22Rv1 (cell line): ENCODE results near the gene LILRB4.
"Not testable (repeated sequence)": the region's sequence is repeated elsewhere in the genome, so short reads cannot be mapped to it uniquely, and the experiment has no call there.

Experiments used
- H3K27ac ChIP-seq: fragments of 450-650 bp; 2 replicates; pipeline ENCODE4 v1.5.1; 2017
- ZFX ChIP-seq: fragments of 450-650 bp; IDR thresholded peaks from 2 replicates; pipeline ENCODE4 v1.6.1; 2017; ENCODE audit warnings: antibody characterized with exemption, borderline replicate concordance
- TF ChIP-seq, protein P1 (sequence below): fragments of 450-650 bp; IDR thresholded peaks from 2 replicates; pipeline ENCODE4 v1.5.1; 2017; ENCODE audit warnings: mild to moderate bottlenecking

LILRB4 gene

DNA sequence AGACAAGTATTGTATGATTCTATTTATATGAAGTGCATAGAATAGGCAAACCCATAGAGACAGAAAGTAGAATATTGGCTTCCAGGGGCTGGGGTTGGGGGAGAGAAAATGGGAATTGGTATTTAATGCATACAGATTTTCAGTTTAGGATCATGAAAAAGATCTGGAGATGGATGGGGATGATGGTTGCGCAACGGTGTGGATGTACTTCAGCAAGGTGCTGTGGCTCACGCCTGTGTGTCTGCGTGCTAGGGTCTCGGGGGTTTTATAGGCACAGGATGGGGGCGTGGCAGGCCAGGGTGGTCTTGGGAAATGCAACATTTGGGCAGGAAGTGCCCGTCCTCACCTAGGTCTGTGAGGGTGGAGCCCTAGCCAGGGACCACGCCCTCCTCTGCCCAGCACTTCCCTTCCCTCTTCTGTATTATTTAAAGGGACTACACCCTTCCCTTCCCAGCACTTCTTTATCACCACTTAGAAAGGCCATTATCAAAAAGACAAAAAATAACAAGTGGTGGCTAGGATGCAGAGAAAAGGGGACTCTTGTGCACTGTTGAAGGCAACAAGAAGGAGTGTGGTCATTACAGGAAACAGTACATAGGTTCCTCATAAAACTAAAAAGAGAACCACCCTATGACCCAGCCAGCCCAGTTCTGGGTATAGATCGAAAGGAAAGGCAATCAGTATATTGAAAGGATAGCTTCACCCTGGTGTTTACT lies 29.0 kb downstream of the LILRB4 start:
- no peak overlapping the region for H3K27ac ChIP-seq
- TF ChIP-seq, protein P1, sequence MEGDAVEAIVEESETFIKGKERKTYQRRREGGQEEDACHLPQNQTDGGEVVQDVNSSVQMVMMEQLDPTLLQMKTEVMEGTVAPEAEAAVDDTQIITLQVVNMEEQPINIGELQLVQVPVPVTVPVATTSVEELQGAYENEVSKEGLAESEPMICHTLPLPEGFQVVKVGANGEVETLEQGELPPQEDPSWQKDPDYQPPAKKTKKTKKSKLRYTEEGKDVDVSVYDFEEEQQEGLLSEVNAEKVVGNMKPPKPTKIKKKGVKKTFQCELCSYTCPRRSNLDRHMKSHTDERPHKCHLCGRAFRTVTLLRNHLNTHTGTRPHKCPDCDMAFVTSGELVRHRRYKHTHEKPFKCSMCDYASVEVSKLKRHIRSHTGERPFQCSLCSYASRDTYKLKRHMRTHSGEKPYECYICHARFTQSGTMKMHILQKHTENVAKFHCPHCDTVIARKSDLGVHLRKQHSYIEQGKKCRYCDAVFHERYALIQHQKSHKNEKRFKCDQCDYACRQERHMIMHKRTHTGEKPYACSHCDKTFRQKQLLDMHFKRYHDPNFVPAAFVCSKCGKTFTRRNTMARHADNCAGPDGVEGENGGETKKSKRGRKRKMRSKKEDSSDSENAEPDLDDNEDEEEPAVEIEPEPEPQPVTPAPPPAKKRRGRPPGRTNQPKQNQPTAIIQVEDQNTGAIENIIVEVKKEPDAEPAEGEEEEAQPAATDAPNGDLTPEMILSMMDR = no peak
- no peak for TF ChIP-seq ZFX

DNA sequence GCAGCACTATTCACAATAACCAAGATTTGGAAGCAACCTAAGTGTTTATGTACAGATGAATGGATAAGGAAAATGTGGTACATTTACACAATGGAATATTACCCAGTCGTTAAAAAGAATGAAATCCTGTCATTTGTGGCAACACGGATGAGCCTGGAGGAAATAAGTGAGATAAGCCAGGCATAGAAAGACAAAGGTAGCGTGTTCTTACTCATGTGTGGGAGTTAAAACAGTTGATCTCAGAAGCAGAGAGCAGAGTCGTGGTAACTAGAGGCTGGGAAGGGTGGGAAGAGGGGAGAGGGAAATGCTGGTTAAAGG lies 29.5 kb downstream of the LILRB4 start:
- TF ChIP-seq, protein P1 = no peak
- no peak for TF ChIP-seq ZFX

DNA sequence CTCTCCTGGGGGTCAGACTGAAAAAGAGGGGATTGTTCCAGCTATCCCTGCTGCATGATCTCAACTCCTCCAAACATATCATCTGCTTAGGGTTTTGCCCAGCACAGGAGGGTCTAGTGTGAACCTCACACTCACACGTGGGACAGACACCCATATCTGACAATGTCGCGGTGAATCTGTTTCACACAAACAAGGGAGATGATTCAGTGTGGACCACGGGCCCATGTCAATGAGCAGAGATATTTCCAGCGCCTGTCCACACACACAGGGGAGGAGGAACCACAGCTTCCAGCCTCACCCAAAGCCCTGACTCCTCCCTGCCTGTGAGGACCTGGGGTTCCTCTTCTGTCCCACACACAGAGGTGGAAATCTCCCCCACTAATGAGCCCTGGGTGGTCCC lies 31.9 kb downstream of the LILRB4 start:
- no peak overlapping the region for H3K27ac ChIP-seq
- TF ChIP-seq ZFX = no peak
- TF ChIP-seq, protein P1 = no peak

More for the DNA sequence above, 29.5 kb downstream of the LILRB4 start:
- no peak overlapping the region for H3K27ac ChIP-seq

DNA sequence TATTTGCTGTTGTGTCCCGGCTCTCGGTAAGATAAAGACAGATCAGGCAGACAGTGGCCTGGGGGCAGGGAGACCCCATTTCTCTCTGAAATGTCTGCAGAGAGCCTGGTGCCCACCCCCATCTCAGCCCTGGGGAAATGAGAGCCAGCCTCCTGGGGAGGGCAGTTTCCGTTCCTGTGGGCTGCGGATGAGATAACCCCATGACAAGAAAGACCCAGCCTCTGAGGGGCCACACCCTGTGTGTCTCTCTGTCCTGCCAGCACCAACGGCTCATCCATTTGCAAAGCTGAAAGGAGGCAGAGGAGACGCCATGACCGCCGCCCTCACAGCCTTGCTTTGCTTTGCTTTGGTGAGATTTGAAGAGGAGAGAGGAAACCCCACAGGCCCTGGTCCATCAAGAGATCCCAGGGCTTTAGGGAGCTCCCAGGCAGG lies 33.3 kb downstream of the LILRB4 start:
- TF ChIP-seq, protein P1 = no peak
- TF ChIP-seq ZFX = no peak

DNA sequence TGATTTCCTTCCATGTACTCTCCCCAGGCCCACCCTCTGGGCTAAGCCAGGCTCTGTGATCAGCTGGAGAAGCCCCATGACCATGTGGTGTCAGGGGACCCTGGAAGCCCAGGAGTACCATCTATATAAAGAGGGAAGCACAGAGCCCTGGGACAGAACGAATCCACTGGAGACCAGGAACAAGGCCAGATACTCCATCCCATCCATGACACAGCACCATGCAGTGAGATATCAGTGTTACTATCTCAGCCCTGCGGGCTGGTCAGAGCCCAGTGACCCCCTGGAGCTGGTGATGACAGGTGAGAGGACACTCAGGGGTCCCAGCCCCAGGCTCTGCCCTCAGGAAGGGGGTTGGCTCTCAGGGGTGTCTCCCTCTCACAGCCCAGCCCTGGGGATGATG lies 34.0 kb downstream of the LILRB4 start:
- TF ChIP-seq, protein P1 = no peak
- no peak for TF ChIP-seq ZFX
- H3K27ac ChIP-seq = no peak overlapping the region

More for the DNA sequence above, 33.3 kb downstream of the LILRB4 start:
- no peak overlapping the region for H3K27ac ChIP-seq

DNA sequence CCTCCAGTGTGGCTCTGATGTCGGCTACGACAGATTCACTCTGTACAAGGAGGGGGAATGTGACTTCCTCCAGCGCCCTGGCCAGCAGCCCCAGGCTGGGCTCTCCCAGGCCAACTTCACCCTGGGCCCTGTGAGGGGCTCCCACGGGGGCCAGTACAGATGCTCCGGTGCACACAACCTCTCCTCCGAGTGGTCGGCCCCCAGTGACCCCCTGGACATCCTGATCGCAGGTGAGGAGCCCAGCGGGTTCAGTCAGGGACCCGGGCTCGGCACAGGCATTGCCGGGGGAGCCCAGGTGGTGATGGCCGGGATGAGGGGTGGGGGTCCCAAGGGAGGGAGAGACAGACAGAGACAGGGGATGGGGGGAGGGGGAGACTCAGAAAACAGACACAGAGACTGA lies 34.9 kb downstream of the LILRB4 start:
- H3K27ac ChIP-seq = not testable (repeated sequence)

DNA sequence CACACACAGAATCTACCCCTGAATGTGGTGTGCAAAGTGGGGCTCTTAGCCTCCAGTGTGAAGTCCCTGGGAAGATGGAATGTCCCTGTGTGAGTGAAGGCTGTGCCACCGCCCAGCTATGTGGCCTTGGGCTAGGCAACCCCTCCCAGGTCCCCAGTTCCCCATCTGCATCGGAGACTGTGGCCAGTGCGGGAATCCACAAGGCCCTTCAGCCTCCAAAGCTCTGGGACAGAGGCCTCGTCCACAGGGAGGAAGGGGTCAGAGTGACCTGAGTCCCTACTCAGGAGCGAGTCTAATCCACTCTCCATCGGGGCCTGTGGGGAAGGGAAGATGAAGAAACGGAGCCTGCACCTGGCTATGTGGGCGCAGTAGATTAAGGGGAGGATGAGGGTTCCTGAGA lies 42.1 kb downstream of the LILRB4 start:
- no peak overlapping the region for H3K27ac ChIP-seq
- TF ChIP-seq, protein P1 = no peak
- no peak for TF ChIP-seq ZFX

DNA sequence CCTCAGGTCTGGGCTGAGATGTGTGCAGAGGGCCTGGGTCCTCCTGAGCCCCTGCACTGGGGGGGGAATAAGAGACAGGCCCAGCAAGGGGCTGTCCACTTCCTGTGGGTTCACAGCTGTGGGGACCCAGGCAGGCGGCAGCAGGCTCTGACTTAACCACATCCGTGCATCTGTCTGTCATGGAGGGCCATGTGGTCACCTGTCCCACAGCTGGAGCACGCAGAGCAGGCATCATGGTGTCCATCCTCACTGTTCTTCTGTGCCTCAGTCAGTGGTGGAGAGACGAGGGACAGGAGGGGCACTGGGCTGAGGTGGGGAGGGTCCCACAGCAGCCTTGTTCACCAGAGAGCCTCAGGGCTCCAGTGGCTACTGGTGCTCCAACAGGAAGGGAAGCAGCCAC lies 45.2 kb downstream of the LILRB4 start:
- H3K27ac ChIP-seq = no peak overlapping the region
- TF ChIP-seq, protein P1 = no peak
- no peak for TF ChIP-seq ZFX
